KMS-11 (cell line): ENCODE results near the gene ABHD5.
"Not testable (repeated sequence)": the region's sequence is repeated elsewhere in the genome, so short reads cannot be mapped to it uniquely, and the experiment has no call there.

Source experiments
- H2AFZ ChIP-seq: fragments of 200-600 bp; sonication (generic); 2 replicates; pipeline ENCODE4 v1.6.1; 2016; ENCODE audit warnings: antibody characterized with exemption, mixed run types, low read depth
- H3K27ac ChIP-seq: fragments of 200-600 bp; sonication (generic); 2 replicates; pipeline ENCODE4 v1.6.1; 2016; ENCODE audit warnings: mild to moderate bottlenecking, mixed run types
- H3K27me3 ChIP-seq: fragments of 200-600 bp; sonication (generic); 2 replicates; pipeline ENCODE4 v1.6.1; 2017; ENCODE audit warnings: mild to moderate bottlenecking, low read depth, mixed run types, moderate library complexity; ENCODE audit not compliant: insufficient read depth
- H3K36me3 ChIP-seq: fragments of 200-600 bp; sonication (generic); 2 replicates; pipeline ENCODE4 v1.6.1; 2017; ENCODE audit warnings: mild to moderate bottlenecking, mixed run types; ENCODE audit not compliant: insufficient read depth
- H3K4me1 ChIP-seq: fragments of 200-600 bp; sonication (generic); 2 replicates; pipeline ENCODE4 v1.6.1; 2016; ENCODE audit warnings: mild to moderate bottlenecking, low read depth, mixed run types; ENCODE audit not compliant: poor library complexity, severe bottlenecking
- H3K4me2 ChIP-seq: fragments of 200-600 bp; sonication (generic); 2 replicates; pipeline ENCODE4 v1.7.0; 2016; ENCODE audit warnings: mild to moderate bottlenecking, mixed run types
- H3K4me3 ChIP-seq: fragments of 200-600 bp; sonication (generic); IDR thresholded peaks from 2 replicates; pipeline ENCODE4 v1.6.1; 2017; ENCODE audit warnings: low read depth, low read length, mixed read lengths; ENCODE audit not compliant: insufficient read depth
- H3K79me2 ChIP-seq: fragments of 200-600 bp; sonication (generic); 2 replicates; pipeline ENCODE4 v1.6.1; 2016; ENCODE audit warnings: low read depth, mixed run types; ENCODE audit not compliant: insufficient read depth
- H3K9ac ChIP-seq: fragments of 200-600 bp; sonication (generic); 2 replicates; pipeline ENCODE4 v1.6.1; 2016; ENCODE audit warnings: mild to moderate bottlenecking, mixed run types
- H4K20me1 ChIP-seq: fragments of 200-600 bp; sonication (generic); 2 replicates; pipeline ENCODE4 v1.6.1; 2016; ENCODE audit warnings: mild to moderate bottlenecking, mixed run types; ENCODE audit not compliant: insufficient read depth
- CTCF ChIP-seq: fragments of 200-600 bp; sonication (generic); conservative IDR thresholded peaks from 2 replicates; pipeline ENCODE4 v1.6.1; 2017; ENCODE audit warnings: low read depth, mild to moderate bottlenecking, antibody characterized with exemption, low read length, moderate library complexity, mixed read lengths

The ABHD5 gene

GRCh38 chr3:43648957-43649356 lies 41.8 kb upstream of the ABHD5 start:
- Histone ChIP-seq H3K4me1 (no peaks in the 10 kb centered on the region), H3K4me2 (no peak overlapping the region), H3K27me3 (no peaks in the 10 kb centered on the region), H4K20me1 (no peaks in the 10 kb centered on the region), H3K4me3 (no peak overlapping the region), H3K79me2 (no peaks in the 10 kb centered on the region), H3K36me3 (no peaks in the 10 kb centered on the region), H2AFZ (no peak overlapping the region), H3K9ac (no peak overlapping the region), H3K27ac (no peak overlapping the region)
- TF ChIP-seq CTCF = no peak

- H2AFZ ChIP-seq = no peak overlapping the region
- H3K4me3 ChIP-seq = no peak overlapping the region
- no peaks in the 10 kb centered on the region for H4K20me1 ChIP-seq
- no peak overlapping the region for H3K9ac ChIP-seq
- H3K27me3 ChIP-seq = no peaks in the 10 kb centered on the region
- no peaks in the 10 kb centered on the region for H3K79me2 ChIP-seq
- TF ChIP-seq CTCF = no peak
- H3K36me3 ChIP-seq = no peaks in the 10 kb centered on the region
- H3K4me1 ChIP-seq = no peaks in the 10 kb centered on the region
- H3K27ac ChIP-seq = no peak overlapping the region
- no peak overlapping the region for H3K4me2 ChIP-seq
Measured at GRCh38 chr3:43649365-43649968, 41.3 kb upstream of the ABHD5 start.

GRCh38 chr3:43650345-43650744 lies 40.4 kb upstream of the ABHD5 start:
- Histone ChIP-seq H3K36me3 (no peaks in the 10 kb centered on the region), H3K4me1 (no peaks in the 10 kb centered on the region), H3K27me3 (no peaks in the 10 kb centered on the region), H3K9ac (no peak overlapping the region), H3K27ac (no peak overlapping the region), H3K4me2 (no peak overlapping the region), H3K79me2 (no peaks in the 10 kb centered on the region), H3K4me3 (no peak overlapping the region), H2AFZ (no peak overlapping the region), H4K20me1 (no peaks in the 10 kb centered on the region)
- TF ChIP-seq CTCF = no peak

- H3K36me3 ChIP-seq, H3K27ac ChIP-seq, H3K4me2 ChIP-seq, H2AFZ ChIP-seq, H3K9ac ChIP-seq, H3K4me3 ChIP-seq, H3K27me3 ChIP-seq, H3K4me1 ChIP-seq, H3K79me2 ChIP-seq, H4K20me1 ChIP-seq: not testable (repeated sequence)
Measured at GRCh38 chr3:43656390-43656789, 34.3 kb upstream of the ABHD5 start.

- Histone ChIP-seq H4K20me1 (no peaks in the 10 kb centered on the region), H3K4me2 (no peak overlapping the region), H3K36me3 (no peaks in the 10 kb centered on the region), H3K27me3 (no peaks in the 10 kb centered on the region), H3K27ac (no peak overlapping the region), H3K4me3 (no peak overlapping the region), H3K79me2 (no peaks in the 10 kb centered on the region), H3K4me1 (no peaks in the 10 kb centered on the region), H3K9ac (no peak overlapping the region), H2AFZ (no peak overlapping the region)
- no peak for TF ChIP-seq CTCF
Measured at GRCh38 chr3:43659250-43659880, 31.4 kb upstream of the ABHD5 start.

- not testable (repeated sequence) for H3K4me1 ChIP-seq, H3K79me2 ChIP-seq, H3K36me3 ChIP-seq, H3K27me3 ChIP-seq, H3K27ac ChIP-seq, H3K4me3 ChIP-seq, H2AFZ ChIP-seq, H4K20me1 ChIP-seq, H3K9ac ChIP-seq, H3K4me2 ChIP-seq
Measured at GRCh38 chr3:43661376-43661775, 29.4 kb upstream of the ABHD5 start.

GRCh38 chr3:43665011-43665410 lies 25.7 kb upstream of the ABHD5 start:
- not testable (repeated sequence) for H3K9ac ChIP-seq, H4K20me1 ChIP-seq, H3K36me3 ChIP-seq, H3K4me1 ChIP-seq, H3K79me2 ChIP-seq, H3K4me3 ChIP-seq, H3K27me3 ChIP-seq, H2AFZ ChIP-seq, H3K27ac ChIP-seq, H3K4me2 ChIP-seq
